SK-N-SH treated with all-trans-retinoic acid at 6 μM for 48 hours (cell line): ENCODE data around the gene ZNF534.
"Not testable (repeated sequence)": the region's sequence is repeated elsewhere in the genome, so short reads cannot be mapped to it uniquely, and the experiment has no call there.

Experiments used
- ATAC-seq: fragments of 200-7000 bp; cut with Tn5 transposase; 3 replicates; pipeline ENCODE4 v1.9.1; 2020; ENCODE audit warnings: mild to moderate bottlenecking, moderate library complexity
- ARNTL ChIP-seq: fragments of 450-650 bp; formaldehyde crosslinking; IDR thresholded peaks from 2 replicates; pipeline ENCODE4 v1.5.0; 2020; ENCODE audit warnings: low read depth, mild to moderate bottlenecking, moderate library complexity, borderline replicate concordance
- BACH2 ChIP-seq: fragments of 250-450 bp; sonication (Bioruptor Pico); IDR thresholded peaks from 2 replicates; pipeline ENCODE4 v1.9.0; 2021; ENCODE audit warnings: mild to moderate bottlenecking, borderline replicate concordance
- CSDC2 ChIP-seq: fragments of 250-450 bp; sonication (Bioruptor Pico); IDR thresholded peaks from 2 replicates; pipeline ENCODE4 v1.5.0; 2020; ENCODE audit warnings: mild to moderate bottlenecking, moderate library complexity
- ESRRG ChIP-seq: fragments of 250-450 bp; sonication (Bioruptor Pico); IDR thresholded peaks from 2 replicates; pipeline ENCODE4 v1.6.1; 2021; ENCODE audit warnings: mild to moderate bottlenecking
- GLIS3 ChIP-seq: fragments of 250-450 bp; sonication (Bioruptor Pico); IDR thresholded peaks from 2 replicates; pipeline ENCODE4 v1.5.0; 2020; ENCODE audit warnings: mild to moderate bottlenecking, moderate library complexity
- ISL1 ChIP-seq: fragments of 250-450 bp; sonication (Bioruptor Pico); IDR thresholded peaks from 2 replicates; pipeline ENCODE4 v2.1.2; 2022; ENCODE audit warnings: mild to moderate bottlenecking, moderate library complexity
- OSR1 ChIP-seq: fragments of 250-450 bp; sonication (Bioruptor Pico); IDR thresholded peaks from 2 replicates; pipeline ENCODE4 v1.8.0; 2022; ENCODE audit warnings: moderate library complexity, mild to moderate bottlenecking, inconsistent platforms
- PPARA ChIP-seq: fragments of 250-450 bp; sonication (Bioruptor Pico); IDR thresholded peaks from 2 replicates; pipeline ENCODE4 v1.5.0; 2020; ENCODE audit warnings: mild to moderate bottlenecking, borderline replicate concordance
- RARB ChIP-seq: fragments of 250-450 bp; sonication (Bioruptor Pico); IDR thresholded peaks from 2 replicates; pipeline ENCODE4 v1.8.0; 2021; ENCODE audit warnings: mild to moderate bottlenecking, moderate library complexity
- SNAI2 ChIP-seq: fragments of 250-450 bp; sonication (Bioruptor Pico); IDR thresholded peaks from 2 replicates; pipeline ENCODE4 v1.5.0; 2020; ENCODE audit warnings: mild to moderate bottlenecking, moderate library complexity
- TCF4 ChIP-seq: fragments of 250-450 bp; sonication (Bioruptor Pico); IDR thresholded peaks from 2 replicates; pipeline ENCODE4 v1.8.0; 2021; ENCODE audit warnings: mild to moderate bottlenecking, moderate library complexity, borderline replicate concordance
- TOX ChIP-seq: fragments of 250-450 bp; sonication (Bioruptor Pico); IDR thresholded peaks from 2 replicates; pipeline ENCODE4 v1.8.0; 2021; ENCODE audit warnings: mild to moderate bottlenecking, moderate library complexity, borderline replicate concordance
- ZFP30 ChIP-seq: fragments of 450-650 bp; formaldehyde crosslinking; IDR thresholded peaks from 2 replicates; pipeline ENCODE4 v1.5.0; 2022; ENCODE audit warnings: mild to moderate bottlenecking, moderate library complexity
- ZNF565 ChIP-seq: fragments of 450-650 bp; formaldehyde crosslinking; conservative IDR thresholded peaks from 2 replicates; pipeline ENCODE4 v1.5.0; 2020; ENCODE audit warnings: low read depth, mild to moderate bottlenecking, moderate library complexity
- ZNF70 ChIP-seq: fragments of 450-650 bp; formaldehyde crosslinking; IDR thresholded peaks from 2 replicates; pipeline ENCODE4 v1.5.0; 2020; ENCODE audit warnings: mild to moderate bottlenecking, moderate library complexity
- ZNF8 ChIP-seq: fragments of 450-650 bp; formaldehyde crosslinking; IDR thresholded peaks from 2 replicates; pipeline ENCODE4 v1.5.0; 2020; ENCODE audit warnings: mild to moderate bottlenecking, moderate library complexity
- TF ChIP-seq, protein P1 (sequence below): fragments of 250-450 bp; sonication (Bioruptor Pico); IDR thresholded peaks from 2 replicates; pipeline ENCODE4 v1.5.1; 2021; ENCODE audit warnings: mild to moderate bottlenecking, moderate library complexity
- TF ChIP-seq, protein P2 (sequence below): fragments of 250-450 bp; sonication (Bioruptor Pico); IDR thresholded peaks from 2 replicates; pipeline ENCODE4 v1.5.0; 2020; ENCODE audit warnings: mild to moderate bottlenecking, moderate library complexity
- TF ChIP-seq, protein P3 (sequence below): fragments of 250-450 bp; sonication (Bioruptor Pico); IDR thresholded peaks from 2 replicates; pipeline ENCODE4 v1.8.0; 2021; ENCODE audit warnings: low read depth, mild to moderate bottlenecking, moderate library complexity, borderline replicate concordance
- TF ChIP-seq, protein P4 (sequence below): fragments of 250-450 bp; sonication (Bioruptor Pico); IDR thresholded peaks from 2 replicates; pipeline ENCODE4 v1.8.0; 2020; ENCODE audit warnings: mild to moderate bottlenecking, moderate library complexity, borderline replicate concordance
- TF ChIP-seq, protein P5 (sequence below): fragments of 250-450 bp; sonication (Bioruptor Pico); IDR thresholded peaks from 2 replicates; pipeline ENCODE4 v1.5.1; 2020; ENCODE audit warnings: low read depth, mild to moderate bottlenecking, moderate library complexity

ZNF534 gene

DNA sequence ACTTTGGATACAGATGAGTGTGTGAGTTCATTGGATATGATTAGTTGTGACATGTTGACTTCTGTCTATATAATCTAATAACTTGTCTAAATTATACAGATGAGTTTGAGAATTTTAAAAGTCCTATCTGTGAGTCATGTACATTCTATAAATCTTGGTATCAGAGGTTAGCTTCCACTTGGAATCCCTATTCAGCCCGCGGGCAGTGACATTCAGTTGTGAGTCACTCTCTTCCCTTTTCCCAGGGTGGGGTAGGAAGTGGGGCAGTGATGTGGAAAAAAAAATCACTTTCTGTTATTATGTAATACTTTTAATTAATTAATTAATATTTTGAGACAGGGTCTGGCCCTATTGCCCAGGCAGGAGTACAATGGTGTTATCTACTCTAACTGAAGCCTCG, 65.6 kb downstream of the ZNF534 start:
- TF ChIP-seq, protein P1, sequence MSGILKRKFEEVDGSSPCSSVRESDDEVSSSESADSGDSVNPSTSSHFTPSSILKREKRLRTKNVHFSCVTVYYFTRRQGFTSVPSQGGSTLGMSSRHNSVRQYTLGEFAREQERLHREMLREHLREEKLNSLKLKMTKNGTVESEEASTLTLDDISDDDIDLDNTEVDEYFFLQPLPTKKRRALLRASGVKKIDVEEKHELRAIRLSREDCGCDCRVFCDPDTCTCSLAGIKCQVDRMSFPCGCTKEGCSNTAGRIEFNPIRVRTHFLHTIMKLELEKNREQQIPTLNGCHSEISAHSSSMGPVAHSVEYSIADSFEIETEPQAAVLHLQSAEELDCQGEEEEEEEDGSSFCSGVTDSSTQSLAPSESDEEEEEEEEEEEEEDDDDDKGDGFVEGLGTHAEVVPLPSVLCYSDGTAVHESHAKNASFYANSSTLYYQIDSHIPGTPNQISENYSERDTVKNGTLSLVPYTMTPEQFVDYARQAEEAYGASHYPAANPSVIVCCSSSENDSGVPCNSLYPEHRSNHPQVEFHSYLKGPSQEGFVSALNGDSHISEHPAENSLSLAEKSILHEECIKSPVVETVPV (CRISPR knock-in tag), result no peak
- TF ChIP-seq PPARA (CRISPR knock-in tag) (no peak), ESRRG (no peak), TOX (no peak), CSDC2 (CRISPR knock-in tag) (no peak), ISL1 (CRISPR knock-in tag) (no peak), OSR1 (CRISPR knock-in tag) (no peak), BACH2 (no peak), ARNTL (CRISPR knock-in tag) (no peak), RARB (CRISPR knock-in tag) (no peak), ZNF565 (CRISPR knock-in tag) (no peak), ZNF70 (CRISPR knock-in tag) (no peak), ZNF8 (CRISPR knock-in tag) (no peak)
- TF ChIP-seq, protein P2, sequence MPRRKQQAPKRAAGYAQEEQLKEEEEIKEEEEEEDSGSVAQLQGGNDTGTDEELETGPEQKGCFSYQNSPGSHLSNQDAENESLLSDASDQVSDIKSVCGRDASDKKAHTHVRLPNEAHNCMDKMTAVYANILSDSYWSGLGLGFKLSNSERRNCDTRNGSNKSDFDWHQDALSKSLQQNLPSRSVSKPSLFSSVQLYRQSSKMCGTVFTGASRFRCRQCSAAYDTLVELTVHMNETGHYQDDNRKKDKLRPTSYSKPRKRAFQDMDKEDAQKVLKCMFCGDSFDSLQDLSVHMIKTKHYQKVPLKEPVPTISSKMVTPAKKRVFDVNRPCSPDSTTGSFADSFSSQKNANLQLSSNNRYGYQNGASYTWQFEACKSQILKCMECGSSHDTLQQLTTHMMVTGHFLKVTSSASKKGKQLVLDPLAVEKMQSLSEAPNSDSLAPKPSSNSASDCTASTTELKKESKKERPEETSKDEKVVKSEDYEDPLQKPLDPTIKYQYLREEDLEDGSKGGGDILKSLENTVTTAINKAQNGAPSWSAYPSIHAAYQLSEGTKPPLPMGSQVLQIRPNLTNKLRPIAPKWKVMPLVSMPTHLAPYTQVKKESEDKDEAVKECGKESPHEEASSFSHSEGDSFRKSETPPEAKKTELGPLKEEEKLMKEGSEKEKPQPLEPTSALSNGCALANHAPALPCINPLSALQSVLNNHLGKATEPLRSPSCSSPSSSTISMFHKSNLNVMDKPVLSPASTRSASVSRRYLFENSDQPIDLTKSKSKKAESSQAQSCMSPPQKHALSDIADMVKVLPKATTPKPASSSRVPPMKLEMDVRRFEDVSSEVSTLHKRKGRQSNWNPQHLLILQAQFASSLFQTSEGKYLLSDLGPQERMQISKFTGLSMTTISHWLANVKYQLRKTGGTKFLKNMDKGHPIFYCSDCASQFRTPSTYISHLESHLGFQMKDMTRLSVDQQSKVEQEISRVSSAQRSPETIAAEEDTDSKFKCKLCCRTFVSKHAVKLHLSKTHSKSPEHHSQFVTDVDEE (CRISPR knock-in tag), result no peak
- TF ChIP-seq, protein P3, sequence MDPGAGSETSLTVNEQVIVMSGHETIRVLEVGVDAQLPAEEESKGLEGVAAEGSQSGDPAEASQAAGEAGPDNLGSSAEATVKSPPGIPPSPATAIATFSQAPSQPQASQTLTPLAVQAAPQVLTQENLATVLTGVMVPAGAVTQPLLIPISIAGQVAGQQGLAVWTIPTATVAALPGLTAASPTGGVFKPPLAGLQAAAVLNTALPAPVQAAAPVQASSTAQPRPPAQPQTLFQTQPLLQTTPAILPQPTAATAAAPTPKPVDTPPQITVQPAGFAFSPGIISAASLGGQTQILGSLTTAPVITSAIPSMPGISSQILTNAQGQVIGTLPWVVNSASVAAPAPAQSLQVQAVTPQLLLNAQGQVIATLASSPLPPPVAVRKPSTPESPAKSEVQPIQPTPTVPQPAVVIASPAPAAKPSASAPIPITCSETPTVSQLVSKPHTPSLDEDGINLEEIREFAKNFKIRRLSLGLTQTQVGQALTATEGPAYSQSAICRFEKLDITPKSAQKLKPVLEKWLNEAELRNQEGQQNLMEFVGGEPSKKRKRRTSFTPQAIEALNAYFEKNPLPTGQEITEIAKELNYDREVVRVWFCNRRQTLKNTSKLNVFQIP (CRISPR knock-in tag), result no peak
- TF ChIP-seq, all 23 proteins: peak for 0
- no peak for ATAC-seq

DNA sequence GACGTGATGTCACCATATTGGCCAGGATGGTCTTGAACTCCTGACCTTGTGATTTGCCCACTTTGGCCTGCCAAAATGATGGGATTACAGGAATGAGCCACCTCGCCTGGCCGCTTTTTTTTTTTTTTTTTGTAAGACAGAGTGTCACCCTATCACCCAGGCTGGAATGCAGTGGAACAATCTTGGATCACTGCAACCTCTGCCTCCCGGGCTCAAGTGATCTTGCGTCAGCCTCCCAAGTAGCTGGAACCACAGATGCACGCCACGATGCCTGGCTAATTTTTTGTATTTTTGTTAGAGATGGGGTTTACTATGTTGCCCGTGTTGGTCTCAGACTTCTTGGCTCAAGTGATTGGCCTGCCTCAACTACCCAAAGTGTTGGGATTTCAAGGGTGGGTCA, 69.6 kb downstream of the ZNF534 start:
- ATAC-seq, result no peak
- TF ChIP-seq, protein P3 (CRISPR knock-in tag), result no peak
- TF ChIP-seq, protein P1 (CRISPR knock-in tag), result no peak
- TF ChIP-seq, protein P4, sequence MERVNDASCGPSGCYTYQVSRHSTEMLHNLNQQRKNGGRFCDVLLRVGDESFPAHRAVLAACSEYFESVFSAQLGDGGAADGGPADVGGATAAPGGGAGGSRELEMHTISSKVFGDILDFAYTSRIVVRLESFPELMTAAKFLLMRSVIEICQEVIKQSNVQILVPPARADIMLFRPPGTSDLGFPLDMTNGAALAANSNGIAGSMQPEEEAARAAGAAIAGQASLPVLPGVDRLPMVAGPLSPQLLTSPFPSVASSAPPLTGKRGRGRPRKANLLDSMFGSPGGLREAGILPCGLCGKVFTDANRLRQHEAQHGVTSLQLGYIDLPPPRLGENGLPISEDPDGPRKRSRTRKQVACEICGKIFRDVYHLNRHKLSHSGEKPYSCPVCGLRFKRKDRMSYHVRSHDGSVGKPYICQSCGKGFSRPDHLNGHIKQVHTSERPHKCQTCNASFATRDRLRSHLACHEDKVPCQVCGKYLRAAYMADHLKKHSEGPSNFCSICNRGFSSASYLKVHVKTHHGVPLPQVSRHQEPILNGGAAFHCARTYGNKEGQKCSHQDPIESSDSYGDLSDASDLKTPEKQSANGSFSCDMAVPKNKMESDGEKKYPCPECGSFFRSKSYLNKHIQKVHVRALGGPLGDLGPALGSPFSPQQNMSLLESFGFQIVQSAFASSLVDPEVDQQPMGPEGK (CRISPR knock-in tag), result no peak
- TF ChIP-seq TOX, result no peak
- TF ChIP-seq ZFP30, result no peak
- TF ChIP-seq PPARA (CRISPR knock-in tag), result no peak
- no peak for TF ChIP-seq SNAI2 (CRISPR knock-in tag)
- TF ChIP-seq, protein P5, sequence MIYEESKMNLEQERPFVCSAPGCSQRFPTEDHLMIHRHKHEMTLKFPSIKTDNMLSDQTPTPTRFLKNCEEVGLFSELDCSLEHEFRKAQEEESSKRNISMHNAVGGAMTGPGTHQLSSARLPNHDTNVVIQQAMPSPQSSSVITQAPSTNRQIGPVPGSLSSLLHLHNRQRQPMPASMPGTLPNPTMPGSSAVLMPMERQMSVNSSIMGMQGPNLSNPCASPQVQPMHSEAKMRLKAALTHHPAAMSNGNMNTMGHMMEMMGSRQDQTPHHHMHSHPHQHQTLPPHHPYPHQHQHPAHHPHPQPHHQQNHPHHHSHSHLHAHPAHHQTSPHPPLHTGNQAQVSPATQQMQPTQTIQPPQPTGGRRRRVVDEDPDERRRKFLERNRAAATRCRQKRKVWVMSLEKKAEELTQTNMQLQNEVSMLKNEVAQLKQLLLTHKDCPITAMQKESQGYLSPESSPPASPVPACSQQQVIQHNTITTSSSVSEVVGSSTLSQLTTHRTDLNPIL, result no peak
- TF ChIP-seq GLIS3, result no peak
- TF ChIP-seq BACH2, result no peak
- TF ChIP-seq RARB (CRISPR knock-in tag), result no peak
- TF ChIP-seq TCF4, result no peak
- no peak for TF ChIP-seq ISL1 (CRISPR knock-in tag)
- TF ChIP-seq OSR1 (CRISPR knock-in tag), result no peak
- TF ChIP-seq ARNTL (CRISPR knock-in tag), result no peak
- TF ChIP-seq CSDC2 (CRISPR knock-in tag), result no peak
- TF ChIP-seq ESRRG, result no peak
- TF ChIP-seq, protein P2 (CRISPR knock-in tag), result no peak
- no peak for TF ChIP-seq ZNF8 (CRISPR knock-in tag)
- TF ChIP-seq ZNF565 (CRISPR knock-in tag), result no peak
- TF ChIP-seq, all 23 proteins: peak for 0

DNA sequence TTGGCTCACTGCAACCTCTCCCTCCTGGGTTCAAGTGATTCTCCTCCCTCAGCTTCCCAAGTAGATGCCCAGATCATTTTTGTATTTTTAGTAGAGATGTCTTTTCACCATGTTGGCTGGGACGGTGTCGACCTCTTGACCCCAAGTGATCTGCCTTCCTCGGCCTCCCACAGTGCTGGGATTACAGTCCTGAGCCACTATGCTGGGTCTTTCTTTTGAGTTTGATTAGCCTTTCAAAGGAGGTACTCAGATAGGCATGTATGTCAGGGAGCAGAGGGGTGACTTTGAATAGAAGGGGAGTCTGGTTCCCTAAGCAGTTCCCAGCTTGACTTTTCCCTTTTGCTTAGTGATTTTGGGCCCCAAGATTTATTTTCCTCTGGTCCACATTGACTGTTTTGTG, 71.5 kb downstream of the ZNF534 start:
- ATAC-seq, result not testable (repeated sequence)

DNA sequence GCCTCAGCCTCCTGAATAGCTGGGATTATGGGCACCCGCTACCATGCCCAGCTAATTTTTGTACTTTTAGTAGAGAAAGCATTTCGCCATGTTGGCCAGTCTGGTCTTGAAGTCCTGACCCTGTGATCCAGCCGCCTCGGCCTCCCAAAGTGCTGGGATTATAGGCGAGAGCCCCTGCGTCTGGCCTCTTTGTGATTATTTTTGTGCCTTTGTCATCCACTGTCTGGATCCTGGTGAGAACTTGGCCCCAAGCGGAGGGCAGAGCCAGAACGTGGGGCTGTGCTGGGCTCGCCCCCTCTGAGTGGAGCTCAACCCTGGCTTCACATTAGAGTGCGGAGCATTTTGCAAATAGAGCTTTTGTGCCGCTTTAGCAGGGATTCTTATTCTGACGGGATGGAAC, 72.0 kb downstream of the ZNF534 start:
- not testable (repeated sequence) for ATAC-seq
